ENCODE results near the gene CPA4. TPM values are rescaled to one million over a fixed set of nuclear protein-coding genes. Genes with fewer than 3 reads are reported as not detected.

The CPA4 gene, protein sequence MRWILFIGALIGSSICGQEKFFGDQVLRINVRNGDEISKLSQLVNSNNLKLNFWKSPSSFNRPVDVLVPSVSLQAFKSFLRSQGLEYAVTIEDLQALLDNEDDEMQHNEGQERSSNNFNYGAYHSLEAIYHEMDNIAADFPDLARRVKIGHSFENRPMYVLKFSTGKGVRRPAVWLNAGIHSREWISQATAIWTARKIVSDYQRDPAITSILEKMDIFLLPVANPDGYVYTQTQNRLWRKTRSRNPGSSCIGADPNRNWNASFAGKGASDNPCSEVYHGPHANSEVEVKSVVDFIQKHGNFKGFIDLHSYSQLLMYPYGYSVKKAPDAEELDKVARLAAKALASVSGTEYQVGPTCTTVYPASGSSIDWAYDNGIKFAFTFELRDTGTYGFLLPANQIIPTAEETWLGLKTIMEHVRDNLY
- total RNA-seq (2022; extraction: Qiagen RNA extraction), result 5.0 to 7.8 TPM (median 5.3 TPM) in 5 replicates

DNA sequence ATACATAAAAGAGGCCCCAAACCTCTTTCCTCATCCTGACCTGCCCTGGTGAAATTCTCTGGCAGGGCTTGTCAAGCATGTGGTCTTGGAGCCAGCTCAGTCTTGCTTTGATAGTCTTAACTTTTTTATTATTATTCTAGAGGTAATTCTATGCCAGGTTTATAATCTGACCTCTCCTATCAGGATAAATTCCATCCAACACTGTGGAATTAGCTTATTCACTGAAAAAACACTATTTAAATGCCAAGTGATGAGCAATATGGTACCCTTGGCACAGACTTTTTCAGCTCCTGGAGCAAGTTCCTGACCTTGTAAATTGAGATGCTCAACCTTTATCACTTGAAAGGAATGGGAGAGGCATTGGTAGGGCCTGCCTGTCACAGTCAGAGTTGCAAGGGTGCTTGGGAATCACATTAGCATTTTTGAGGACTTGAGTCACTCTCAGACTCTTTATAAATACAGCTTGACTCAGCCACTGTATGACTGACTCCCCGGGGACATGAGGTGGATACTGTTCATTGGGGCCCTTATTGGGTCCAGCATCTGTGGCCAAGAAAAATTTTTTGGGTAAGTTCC is at the start of gene CPA4:
Gene CPA4 (plus strand): TSS at position 480 of the 576 bp plus-strand sequence. CDS start 20 bp downstream, at position 500.

DNA sequence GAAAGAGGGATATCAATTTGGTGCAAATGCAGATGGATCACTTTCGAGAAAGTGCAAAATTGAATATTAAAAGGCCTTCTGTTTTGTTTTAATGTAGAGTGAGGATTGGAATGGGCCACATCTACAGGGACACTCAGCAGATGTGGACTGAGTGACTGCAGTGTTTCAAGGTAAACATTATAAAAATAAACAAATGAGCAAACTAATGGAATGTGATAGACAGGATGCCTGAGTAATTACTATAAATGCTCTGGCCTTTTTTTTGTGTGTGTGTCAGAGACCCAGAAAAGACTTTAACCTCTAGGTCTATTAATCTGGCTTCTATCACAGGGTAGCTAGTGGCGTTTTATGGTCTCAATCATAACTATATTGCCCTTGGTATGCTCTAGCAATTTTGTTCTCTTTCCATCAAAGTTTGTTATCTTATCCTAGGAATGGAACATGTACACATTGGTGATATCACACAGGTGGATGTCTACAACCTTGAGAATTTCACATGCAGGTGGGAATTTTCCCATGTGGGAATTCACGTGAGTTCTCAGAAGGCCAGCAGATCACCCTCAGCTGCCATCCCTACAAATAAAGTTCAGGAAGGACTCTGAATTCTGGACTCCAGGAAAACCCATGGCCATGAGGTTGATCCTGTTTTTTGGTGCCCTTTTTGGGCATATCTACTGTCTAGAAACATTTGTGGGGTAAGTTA is 26.6 kb upstream of the CPA4 start, which contains the start of gene CPA2:
Gene CPA2 (plus strand): TSS at position 606 of the 703 bp plus-strand sequence. CDS start 19 bp downstream, at position 625.

DNA sequence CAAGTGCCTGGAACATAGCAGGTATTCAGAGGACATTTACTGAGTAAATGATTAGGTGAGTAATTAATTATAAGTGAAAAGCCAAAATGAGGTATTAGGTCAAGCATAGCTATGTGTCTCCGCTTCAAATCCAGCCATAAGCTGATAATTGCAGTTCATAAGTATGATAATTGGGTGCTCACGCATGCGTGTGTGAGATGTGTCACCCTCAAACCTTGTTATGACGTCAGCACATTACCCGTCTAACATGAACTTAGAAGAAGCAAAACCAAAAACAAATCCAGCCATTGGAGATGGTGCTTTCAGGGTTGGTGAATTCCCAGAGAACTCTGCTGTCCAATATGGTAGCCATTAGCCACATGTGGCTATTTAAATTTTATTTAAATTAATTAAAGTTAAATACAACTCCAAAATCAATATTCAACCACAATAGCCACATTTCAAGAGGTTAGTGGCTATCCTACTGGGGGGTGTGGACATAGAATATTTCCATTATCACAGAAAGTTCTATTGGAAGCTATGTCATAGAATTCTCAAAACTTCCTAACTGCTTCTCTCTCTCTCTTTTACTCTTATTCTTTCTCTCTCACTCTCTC is 51.4 kb downstream of the CPA4 start, which contains the start of gene CPA5:
Gene CPA5 (plus strand): TSS at position 546 of the 596 bp plus-strand sequence. CDS start 1,670 bp downstream, outside the sequence.

Other genes starting within 250 kb of the CPA4 start
- gene ZC3HC1, start 241.8 kb upstream of the CPA4 start, total RNA-seq (2022; extraction: Qiagen RNA extraction), result 26.0 to 26.8 TPM (median 26.2 TPM) in 5 replicates
- 12.2 to 14.9 TPM (median 13.9 TPM) in 5 replicates for gene KLHDC10, start 222.6 kb upstream of the CPA4 start, total RNA-seq (2022; extraction: Qiagen RNA extraction)
- gene TMEM209, start 87.8 kb upstream of the CPA4 start, total RNA-seq (2022; extraction: Qiagen RNA extraction), result 13.7 to 17.5 TPM (median 15.3 TPM) in 5 replicates
- not detected in 5 replicates for gene SSMEM1, start 85.3 kb upstream of the CPA4 start, total RNA-seq (2022; extraction: Qiagen RNA extraction)
- 0.09 to 0.13 TPM in 2 of 5 replicates, not detected in the others for gene CPA2, start 26.3 kb upstream of the CPA4 start, total RNA-seq (2022; extraction: Qiagen RNA extraction)
- not detected in 5 replicates for gene CPA5, start 51.7 kb downstream of the CPA4 start, total RNA-seq (2022; extraction: Qiagen RNA extraction)
- not detected in 5 replicates for gene CPA1, start 87.3 kb downstream of the CPA4 start, total RNA-seq (2022; extraction: Qiagen RNA extraction)
- 12.9 to 14.7 TPM (median 14.1 TPM) in 5 replicates for gene CEP41, start 147.9 kb downstream of the CPA4 start, total RNA-seq (2022; extraction: Qiagen RNA extraction)
- gene MEST, start 198.9 kb downstream of the CPA4 start, total RNA-seq (2022; extraction: Qiagen RNA extraction), result 32.4 to 41.1 TPM (median 39.4 TPM) in 5 replicates

Measured in A549 treated with CORT108297 at 1 μM for 4 hours (cell line).